Peyer's patch (tissue), 4 donors: ENCODE results near the gene CBR1. TPM values are rescaled to one million over a fixed set of nuclear protein-coding genes. Genes with fewer than 3 reads are reported as not detected.

Experiments
- DNase-seq, 3 donors: peaks; one replicate each; pipeline ENCODE4 v3.0.0-alpha.2; 2017 to 2019
- H3K27ac ChIP-seq, 4 donors: fragments of 200-600 bp; sonication (generic); one replicate each; pipeline ENCODE4 v1.5.1; 2016 to 2019
- H3K27me3 ChIP-seq, 2 donors: fragments of 200-600 bp; sonication (generic); one replicate each; pipeline ENCODE4 v1.5.1; 2019
- H3K36me3 ChIP-seq, 3 donors: fragments of 200-600 bp; sonication (generic); one replicate each; pipeline ENCODE4 v1.5.1; 2016 to 2019
- H3K4me1 ChIP-seq, 4 donors: fragments of 200-600 bp; sonication (generic); one replicate each; pipeline ENCODE4 v1.5.1; 2016 to 2019
- H3K4me3 ChIP-seq, 4 donors: fragments of 200-600 bp; sonication (generic); 1 replicate in 3 of 4; 2 replicates in 1 of 4; pipeline ENCODE4 v1.5.1; 2016 to 2019; ENCODE audit warnings: mild to moderate bottlenecking in 1 of 4
- H3K9me3 ChIP-seq, 4 donors: fragments of 200-600 bp; sonication (generic); one replicate each; pipeline ENCODE4 v1.5.1; 2016 to 2019; ENCODE audit warnings: mild to moderate bottlenecking in 1 of 4
- POLR2A ChIP-seq, 2 donors: fragments of 450-650 bp; IDR thresholded peaks; one replicate each; pipeline ENCODE4 v1.5.1; 2017; ENCODE audit warnings: antibody characterized with exemption in 2 of 2, mild to moderate bottlenecking in 2 of 2, moderate library complexity in 2 of 2
- total RNA-seq, 4 donors: library from RNA; depleted of rRNA; stranded (reverse); fragments of >200 nt; gene quantifications; one replicate each; pipeline ENCODE4 v1.1.0, GENCODE V29; 2016
- TF ChIP-seq, protein P1 (sequence below), 6 experiments: fragments of 450-650 bp in 4 of 6; fragments of 200-600 bp in 2 of 6; sonication (generic) in 1 of 6; IDR thresholded peaks; one replicate each; pipeline ENCODE4 v1.5.1; 2017 to 2019; ENCODE audit warnings: antibody characterized with exemption in 6 of 6, mild to moderate bottlenecking in 3 of 6, moderate library complexity in 1 of 6

The CBR1 gene
- total RNA-seq, 4 donors from 2014 or later = 240 to 1,308 (median 979) TPM

DNA sequence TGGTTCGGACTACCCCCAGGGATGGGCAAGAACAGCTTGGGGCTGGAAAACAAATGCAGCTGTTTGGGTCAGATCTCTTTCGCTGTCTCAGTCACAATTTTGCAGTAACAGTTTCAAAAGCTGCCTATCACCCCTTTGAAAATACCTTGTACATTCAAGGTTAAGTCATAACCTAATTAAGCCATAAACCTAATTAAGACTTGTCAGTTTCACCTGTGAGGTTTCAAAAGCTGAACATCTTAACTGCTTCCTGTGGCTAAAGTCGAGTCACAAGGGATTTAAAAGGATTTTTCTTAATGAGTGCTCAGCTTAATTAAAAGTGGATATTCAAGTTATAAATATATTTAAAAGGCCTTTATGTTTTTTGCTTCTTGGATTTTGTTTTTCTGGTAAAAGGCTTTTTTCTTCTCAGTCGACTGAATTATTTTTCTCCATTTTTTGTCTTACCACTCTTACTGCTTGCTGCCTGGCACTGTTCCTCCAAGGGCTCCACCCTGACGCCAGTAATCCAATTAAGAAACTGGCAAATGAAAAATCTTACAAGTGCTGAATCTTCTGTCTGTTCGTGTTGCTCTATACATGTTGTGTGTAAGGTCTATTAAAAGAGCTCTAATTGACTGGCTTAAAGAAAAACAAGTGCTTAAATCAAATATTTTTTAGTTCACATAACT is 31.3 kb downstream of the CBR1 start:
- TF ChIP-seq POLR2A (IDR thresholded peaks at IDR 0.05) = no peak
- TF ChIP-seq, protein P1, sequence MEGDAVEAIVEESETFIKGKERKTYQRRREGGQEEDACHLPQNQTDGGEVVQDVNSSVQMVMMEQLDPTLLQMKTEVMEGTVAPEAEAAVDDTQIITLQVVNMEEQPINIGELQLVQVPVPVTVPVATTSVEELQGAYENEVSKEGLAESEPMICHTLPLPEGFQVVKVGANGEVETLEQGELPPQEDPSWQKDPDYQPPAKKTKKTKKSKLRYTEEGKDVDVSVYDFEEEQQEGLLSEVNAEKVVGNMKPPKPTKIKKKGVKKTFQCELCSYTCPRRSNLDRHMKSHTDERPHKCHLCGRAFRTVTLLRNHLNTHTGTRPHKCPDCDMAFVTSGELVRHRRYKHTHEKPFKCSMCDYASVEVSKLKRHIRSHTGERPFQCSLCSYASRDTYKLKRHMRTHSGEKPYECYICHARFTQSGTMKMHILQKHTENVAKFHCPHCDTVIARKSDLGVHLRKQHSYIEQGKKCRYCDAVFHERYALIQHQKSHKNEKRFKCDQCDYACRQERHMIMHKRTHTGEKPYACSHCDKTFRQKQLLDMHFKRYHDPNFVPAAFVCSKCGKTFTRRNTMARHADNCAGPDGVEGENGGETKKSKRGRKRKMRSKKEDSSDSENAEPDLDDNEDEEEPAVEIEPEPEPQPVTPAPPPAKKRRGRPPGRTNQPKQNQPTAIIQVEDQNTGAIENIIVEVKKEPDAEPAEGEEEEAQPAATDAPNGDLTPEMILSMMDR (IDR thresholded peaks at IDR 0.05) = no peak
- no peak overlapping the region for H3K27ac ChIP-seq
- no peaks in the 10 kb centered on the region for H3K36me3 ChIP-seq
- H3K27me3 ChIP-seq = no peaks in the 10 kb centered on the region
- no peak for DNase-seq
- peaks cover 0 to 8% (median 0%) of the 10 kb centered on the region in 4 donors for H3K4me1 ChIP-seq
- H3K9me3 ChIP-seq = no peaks in the 10 kb centered on the region
- H3K4me3 ChIP-seq = no peak overlapping the region

DNA sequence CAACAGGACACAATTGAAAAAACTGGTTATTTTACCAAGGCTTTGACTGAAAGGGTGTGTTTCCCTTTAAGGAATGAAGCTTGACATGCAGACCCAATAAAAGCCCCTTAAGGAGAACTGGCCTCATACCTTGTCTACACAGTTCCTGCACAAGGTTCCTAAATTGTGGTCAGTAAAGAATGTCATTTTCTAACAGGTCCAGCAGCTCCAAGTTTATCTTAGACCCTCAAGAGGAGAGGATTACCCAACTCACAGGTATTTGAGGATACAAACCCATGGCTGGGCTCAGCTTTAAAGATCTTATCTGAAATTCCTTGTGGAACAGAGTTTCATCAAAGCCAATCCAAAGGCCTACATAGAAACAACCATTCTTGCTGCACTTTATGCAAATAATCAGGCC is 33.6 kb downstream of the CBR1 start:
- TF ChIP-seq POLR2A (IDR thresholded peaks at IDR 0.05) = no peak
- TF ChIP-seq, protein P1 (IDR thresholded peaks at IDR 0.05) = no peak
- no peak for DNase-seq
- H3K36me3 ChIP-seq = no peaks in the 10 kb centered on the region

DNA sequence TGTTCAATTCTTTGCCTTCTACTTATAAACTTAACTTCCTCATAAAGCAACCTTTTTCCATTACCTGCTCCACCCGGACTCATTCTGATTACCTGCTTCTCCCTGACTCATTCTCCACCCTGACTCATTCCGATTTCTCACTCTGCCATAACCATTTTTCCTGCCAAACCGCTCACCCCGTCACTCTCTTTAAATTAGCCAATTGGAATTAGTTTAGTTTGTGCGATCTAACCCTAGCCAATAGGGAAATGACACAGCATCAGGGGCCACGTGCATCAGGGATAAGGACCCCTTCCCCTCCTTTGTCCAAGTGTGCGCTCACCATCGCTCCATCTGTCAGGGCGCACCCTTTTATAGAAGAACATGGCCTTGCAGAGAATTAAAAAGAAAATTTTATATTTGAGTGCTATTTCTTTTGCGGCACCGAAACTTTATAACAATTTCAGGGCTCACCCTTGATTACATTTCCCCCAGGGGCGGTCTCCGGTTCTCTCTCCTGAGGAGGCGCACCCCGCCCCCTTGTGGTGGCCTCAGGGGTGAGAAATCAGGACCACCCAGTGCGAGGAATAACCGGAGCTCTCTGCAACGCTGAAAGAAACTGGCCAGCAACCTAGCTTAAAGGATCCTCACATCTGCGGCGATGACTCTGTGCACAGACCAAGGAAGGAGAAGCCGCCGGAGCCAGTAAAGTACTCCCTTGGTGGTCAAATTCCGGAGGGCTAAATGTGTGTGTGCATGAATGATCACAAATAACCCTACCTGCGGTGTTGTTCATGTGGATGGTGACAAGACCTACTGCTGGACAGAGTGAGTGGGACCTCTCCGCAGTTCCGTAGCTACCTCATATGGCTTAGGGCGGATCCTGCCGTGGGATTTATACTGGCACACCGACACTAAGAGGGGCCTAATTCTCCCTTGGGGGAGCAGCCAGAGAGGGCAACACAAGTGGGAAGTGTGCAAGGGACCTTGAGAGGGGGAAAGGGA is 34.8 kb downstream of the CBR1 start:
- Histone ChIP-seq H3K36me3 (no peaks in the 10 kb centered on the region), H3K27ac (no peak overlapping the region), H3K27me3 (no peaks in the 10 kb centered on the region), H3K9me3 (no peaks in the 10 kb centered on the region), H3K4me1 (peaks cover 0 to 8% (median 0%) of the 10 kb centered on the region in 4 donors), H3K4me3 (peak overlapping the region in 1 of 4 donors; percentile 31)
- DNase-seq = peak; percentile 53 to 67 (median 57)
- TF ChIP-seq, protein P1 (IDR thresholded peaks at IDR 0.05) = peak in 5 of 6 experiments; percentile 26 to 55 (median 47)
- no peak for TF ChIP-seq POLR2A (IDR thresholded peaks at IDR 0.05)

More for the DNA sequence above, 33.6 kb downstream of the CBR1 start:
- H3K27ac ChIP-seq = no peak overlapping the region
- H3K9me3 ChIP-seq = no peaks in the 10 kb centered on the region
- no peak overlapping the region for H3K4me3 ChIP-seq
- no peaks in the 10 kb centered on the region for H3K27me3 ChIP-seq
- H3K4me1 ChIP-seq = peaks cover 0 to 8% (median 0%) of the 10 kb centered on the region in 4 donors

DNA sequence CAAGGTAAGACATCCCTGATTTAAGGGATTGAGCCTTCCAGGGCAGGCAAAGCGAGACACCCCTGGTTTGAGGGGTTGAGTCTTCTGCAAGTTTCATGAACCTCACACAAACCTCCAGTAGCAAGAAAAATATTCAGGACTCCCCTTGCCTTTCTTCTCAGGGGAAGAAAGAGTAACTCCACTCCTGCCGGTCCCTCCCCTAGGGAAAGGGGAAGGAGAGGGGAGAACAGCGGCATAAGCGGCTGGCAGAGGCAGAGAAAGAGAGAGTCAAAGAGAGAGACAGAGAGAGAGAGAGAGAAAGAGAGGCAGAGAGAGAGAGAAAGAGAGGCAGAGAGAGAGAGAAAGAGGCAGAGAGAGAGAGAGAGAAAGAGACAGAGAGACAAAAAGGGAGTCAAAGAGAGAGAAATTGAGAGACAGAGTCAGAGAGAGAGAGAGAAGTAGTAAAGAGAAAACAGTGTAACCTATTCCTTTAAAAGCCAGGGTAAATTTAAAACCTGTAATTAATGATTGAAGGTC is 35.6 kb downstream of the CBR1 start:
- DNase-seq = no peak
- no peak overlapping the region for H3K27ac ChIP-seq
- no peaks in the 10 kb centered on the region for H3K9me3 ChIP-seq
- H3K36me3 ChIP-seq = no peaks in the 10 kb centered on the region
- no peaks in the 10 kb centered on the region for H3K27me3 ChIP-seq
- H3K4me3 ChIP-seq = no peak overlapping the region
- peaks cover 0 to 8% (median 0%) of the 10 kb centered on the region in 4 donors for H3K4me1 ChIP-seq
- TF ChIP-seq, protein P1 (IDR thresholded peaks at IDR 0.05) = no peak

DNA sequence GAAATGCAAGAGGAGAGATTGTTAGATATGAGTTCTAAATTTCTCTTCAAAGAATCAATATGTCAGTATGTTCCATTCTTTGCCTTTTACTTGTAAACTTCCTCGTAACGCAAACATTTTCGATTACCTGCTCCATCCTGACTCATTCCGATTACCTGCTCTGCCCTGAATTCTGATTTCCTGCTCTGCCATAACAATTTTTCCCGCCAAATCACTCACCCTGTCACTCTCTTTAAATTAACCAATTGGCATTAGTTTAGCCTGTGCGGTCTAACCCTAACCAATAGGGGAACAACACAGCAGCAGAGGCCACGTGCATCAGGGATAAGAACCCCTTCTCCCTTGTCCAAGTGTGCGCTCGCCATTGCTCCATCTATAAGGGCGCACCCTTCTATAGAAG is 40.0 kb downstream of the CBR1 start:
- Histone ChIP-seq H3K36me3 (no peaks in the 10 kb centered on the region), H3K27me3 (no peaks in the 10 kb centered on the region), H3K27ac (no peak overlapping the region), H3K4me3 (no peak overlapping the region), H3K9me3 (no peaks in the 10 kb centered on the region), H3K4me1 (peaks cover 0 to 8% (median 2%) of the 10 kb centered on the region in 4 donors)
- no peak for TF ChIP-seq POLR2A (IDR thresholded peaks at IDR 0.05)
- TF ChIP-seq, protein P1 (IDR thresholded peaks at IDR 0.05) = no peak
- DNase-seq = no peak
